ENCODE data around the gene RAI1.

Gene RAI1

GRCh38 chr17:17784657-17785267, 103.5 kb downstream of the RAI1 start:
- no peak for DNase-seq (ENCODE audit: low spot score)

DNA sequence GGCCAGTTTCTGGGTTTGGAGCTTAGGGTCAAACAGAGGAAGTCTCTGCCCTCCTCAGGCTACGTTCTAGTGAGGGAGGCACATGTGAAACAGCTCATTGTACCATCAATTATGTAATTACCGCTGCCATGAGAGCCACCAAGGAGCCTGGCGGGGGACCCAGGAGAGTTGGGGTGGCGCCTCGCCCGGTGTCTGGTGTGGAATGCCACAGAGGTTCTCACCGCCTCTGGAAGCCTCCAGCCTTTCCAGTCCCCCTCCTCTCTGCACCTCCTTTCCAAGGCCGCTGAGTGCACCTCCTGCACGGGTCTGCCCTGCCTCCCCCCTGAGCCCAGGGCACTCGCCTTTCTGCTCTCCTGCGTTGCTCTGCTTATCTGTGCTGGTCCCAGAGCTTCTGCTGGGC, 104.1 kb downstream of the RAI1 start:
- DNase-seq (ENCODE audit: low spot score): no peak

- DNase-seq (ENCODE audit: low spot score): no peak
Measured at GRCh38 chr17:17786998-17787397, 105.7 kb downstream of the RAI1 start.

DNA sequence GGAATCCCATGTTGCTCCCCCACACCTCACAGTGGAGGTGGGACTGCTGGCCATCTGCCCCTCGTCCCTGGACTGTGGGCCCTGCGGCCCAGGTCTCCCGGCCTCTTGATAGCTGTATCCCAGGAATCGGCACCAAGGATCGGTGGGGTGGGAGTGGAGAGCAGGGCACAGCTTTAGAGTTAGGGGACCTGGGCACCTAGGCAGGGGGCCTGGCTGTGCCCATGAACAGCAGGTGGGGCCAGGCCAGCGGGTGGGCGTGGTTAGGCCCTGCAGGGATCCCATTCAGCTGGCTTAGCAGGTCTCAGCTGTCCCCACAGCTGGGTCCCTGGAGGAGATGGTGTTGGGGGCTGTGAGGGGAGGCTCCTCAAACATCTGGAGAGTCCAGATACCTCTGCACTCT, 106.3 kb downstream of the RAI1 start:
- no peak for DNase-seq (ENCODE audit: low spot score)

DNA sequence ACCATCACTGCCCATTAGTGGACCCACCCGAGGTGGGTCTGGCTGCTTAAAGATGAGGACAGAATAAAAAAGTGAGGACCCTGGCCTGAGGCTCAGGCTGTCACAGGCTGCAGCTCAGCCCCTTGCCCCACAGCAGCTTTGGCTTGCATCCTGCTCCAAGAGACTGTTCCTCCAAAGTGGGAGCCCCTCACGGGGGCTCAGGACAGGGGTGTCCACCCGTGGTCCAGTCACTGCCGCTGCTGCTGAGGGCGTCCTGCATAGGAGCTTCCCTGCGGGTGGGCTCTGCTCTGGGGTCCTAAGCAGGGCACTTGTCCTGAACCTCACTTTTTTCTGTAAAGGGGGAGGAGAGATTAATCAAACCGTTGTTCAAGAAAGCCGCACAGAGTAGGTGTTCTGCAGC, 107.7 kb downstream of the RAI1 start:
- no peak for DNase-seq (ENCODE audit: low spot score)

DNA sequence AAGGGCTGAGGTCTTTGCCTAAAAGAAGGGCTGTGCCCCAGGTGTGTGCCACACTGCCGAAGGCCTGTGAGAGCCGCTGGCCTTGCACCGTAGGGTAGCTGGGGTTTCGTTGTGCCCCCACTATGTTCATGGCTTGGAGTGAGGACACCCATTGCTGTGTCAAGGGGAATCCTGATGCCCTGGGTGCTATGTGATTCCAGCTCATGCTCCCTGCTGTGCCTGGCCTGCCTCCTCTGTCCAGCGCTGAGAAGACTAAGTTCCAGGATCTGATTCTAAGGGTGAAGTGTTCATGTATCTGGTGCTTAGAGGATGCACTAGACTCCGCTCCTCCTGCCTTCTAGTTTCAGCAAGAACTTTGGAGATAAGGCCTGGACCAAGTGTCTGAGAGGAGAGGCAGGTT, 108.2 kb downstream of the RAI1 start:
- DNase-seq (ENCODE audit: low spot score): no peak

DNA sequence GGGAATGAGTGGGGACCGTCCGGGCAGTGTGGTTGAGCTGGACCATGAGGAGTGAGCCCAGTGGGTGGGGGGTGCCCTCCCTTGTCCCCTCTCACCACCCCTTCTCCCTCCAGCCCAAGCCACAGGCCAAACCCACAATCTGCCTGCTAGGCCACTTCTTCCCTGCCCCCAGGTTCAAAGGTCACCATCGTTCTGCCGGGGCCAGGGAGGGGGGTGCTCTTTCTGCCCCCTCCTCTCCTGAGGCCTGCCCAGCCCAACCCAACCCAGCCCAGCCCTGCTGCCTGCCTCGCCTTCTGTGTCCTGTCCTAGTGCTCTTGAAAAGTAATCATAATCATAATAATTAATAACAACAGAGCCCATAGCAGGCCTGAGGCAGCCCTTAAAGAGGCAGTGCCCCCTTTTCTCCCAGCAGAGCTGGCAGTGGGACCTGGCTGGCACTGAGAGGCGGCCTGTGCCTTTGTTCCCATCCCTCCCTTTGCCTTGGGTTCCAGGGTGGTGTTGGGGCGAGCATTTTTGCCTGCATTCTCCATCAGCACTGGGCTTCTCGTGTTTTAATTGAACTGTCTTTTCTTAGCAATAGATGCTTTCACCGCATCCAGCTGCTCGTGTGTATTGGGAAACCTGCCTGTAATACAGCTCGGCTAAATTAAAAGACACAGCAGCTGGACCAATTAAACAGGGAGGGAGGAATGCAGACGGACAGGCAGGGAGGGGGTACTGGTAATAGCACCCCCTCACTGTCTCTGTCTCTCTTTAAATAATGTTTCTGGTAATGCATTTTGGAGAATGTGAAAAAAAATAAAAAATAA, 108.8 kb downstream of the RAI1 start:
- no peak for DNase-seq (ENCODE audit: low spot score)

DNA sequence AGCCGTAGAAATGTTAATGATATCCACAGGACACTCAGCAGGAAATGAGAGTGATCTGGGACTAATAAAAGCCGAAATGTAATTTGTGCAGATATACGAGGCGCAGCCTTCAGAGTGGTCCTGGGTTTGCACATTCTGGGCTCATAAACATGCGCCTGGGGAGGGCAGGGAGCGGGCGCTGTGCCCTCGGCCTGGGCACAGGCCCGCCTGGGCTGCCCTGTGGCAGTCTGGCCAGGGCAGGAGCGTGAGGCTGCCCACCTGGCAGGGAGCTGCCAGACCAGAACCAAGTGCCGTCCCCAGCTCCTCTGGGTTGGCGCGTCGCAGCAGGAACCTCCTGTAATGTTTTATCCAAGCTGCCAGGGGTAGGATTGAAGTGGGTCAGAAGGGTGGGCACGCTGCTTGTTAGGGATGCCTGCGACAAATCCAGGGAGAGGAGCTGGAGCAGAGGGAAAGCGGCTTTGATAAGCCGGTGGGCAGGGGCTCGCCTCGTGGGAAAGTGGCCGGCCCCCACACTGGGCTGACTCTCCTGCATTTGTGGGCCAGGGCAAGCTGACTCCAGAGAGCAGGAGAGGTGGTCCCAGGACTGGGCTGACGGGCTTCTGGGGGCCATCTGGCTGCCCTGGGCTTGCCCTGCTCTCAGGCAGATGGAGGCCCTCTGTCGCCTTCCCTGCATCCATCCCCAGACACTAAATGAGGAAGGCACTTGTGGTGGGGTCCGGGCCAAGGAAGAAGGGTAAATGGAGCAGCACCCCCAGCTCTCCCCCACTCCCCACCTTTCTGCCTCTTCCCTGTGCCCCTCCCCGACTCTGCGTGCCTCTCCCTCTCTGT, 109.6 kb downstream of the RAI1 start:
- no peak for DNase-seq (ENCODE audit: low spot score)

DNA sequence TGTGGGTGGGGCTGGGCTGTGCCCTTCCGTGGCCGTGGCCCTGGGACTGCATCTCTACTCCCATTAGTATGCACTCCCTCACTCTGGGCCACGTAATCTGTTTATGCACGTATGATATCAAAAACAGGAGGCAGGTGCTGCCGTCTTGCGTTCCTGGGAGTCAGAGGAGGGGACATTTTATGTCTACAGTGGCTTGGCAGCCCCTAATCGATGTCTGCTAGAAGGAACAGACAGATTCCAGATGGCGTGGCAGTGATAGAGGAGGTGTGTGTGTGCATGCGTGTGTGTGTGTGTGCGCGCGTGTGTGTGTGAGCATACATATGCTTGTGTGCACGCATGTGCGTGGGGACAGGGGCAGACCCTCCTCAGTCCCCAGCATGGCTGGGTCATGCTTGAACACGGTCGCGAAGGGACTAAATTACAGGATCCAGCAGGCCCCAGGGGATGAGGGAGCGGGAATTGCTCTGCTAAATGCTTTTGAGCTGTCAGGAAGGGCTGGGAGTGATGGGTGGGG, 110.8 kb downstream of the RAI1 start:
- DNase-seq (ENCODE audit: low spot score): no peak

DNA sequence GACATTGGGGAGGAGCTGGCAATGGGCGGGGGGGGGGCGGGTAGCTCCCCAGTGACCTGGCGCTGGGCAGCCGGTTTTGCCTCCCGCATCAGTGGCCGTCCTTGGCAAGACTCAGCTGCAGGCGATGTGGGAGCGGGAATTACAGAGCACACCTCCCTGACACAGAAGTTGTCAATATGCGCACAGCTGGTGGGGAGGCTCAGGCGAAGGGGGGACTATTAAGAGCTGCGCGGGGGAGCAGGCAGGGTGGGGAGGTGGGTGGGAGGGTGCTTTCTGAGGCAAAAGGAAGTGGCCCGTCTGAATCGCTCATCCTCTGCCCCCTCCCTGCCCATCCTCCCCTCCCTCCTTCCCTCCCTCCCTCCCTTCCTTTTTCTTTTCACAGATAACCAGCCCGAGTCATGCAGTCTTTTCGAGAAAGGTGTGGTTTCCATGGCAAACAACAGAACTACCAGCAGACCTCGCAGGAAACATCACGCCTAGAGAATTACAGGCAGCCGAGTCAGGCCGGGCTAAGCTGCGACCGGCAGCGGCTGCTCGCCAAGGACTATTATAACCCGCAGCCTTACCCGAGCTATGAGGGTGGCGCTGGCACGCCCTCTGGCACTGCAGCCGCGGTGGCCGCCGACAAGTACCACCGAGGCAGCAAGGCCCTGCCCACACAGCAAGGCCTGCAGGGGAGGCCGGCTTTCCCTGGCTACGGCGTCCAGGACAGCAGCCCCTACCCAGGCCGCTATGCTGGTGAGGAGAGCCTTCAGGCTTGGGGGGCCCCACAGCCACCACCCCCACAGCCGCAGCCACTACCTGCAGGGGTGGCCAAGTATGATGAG, 111.5 kb downstream of the RAI1 start:
- DNase-seq (ENCODE audit: low spot score): no peak

GRCh38 chr17:17793378-17794214, 112.3 kb downstream of the RAI1 start:
- DNase-seq (ENCODE audit: low spot score): no peak

DNA sequence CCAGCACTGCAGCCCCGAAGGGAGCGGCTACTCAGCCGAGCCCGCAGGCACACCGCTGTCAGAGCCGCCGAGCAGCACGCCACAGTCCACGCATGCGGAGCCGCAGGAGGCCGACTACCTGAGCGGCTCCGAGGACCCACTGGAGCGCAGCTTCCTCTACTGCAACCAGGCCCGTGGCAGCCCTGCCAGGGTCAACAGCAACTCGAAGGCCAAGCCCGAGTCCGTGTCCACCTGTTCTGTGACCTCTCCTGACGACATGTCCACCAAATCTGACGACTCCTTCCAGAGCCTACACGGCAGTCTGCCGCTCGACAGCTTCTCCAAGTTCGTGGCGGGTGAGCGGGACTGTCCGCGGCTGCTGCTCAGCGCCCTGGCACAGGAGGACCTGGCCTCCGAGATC, 113.1 kb downstream of the RAI1 start:
- no peak for DNase-seq (ENCODE audit: low spot score)

DNA sequence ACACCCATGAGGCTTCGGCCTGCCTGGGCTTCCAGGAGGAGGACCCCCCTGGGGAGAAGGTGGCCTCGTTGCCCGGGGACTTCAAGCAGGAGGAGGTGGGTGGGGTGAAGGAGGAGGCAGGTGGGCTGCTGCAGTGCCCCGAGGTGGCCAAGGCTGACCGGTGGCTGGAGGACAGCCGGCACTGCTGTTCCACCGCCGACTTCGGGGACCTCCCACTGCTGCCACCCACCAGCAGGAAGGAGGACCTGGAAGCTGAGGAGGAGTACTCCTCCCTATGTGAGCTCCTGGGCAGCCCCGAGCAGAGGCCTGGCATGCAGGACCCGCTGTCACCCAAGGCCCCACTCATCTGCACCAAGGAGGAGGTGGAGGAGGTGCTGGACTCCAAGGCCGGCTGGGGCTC, 114.0 kb downstream of the RAI1 start:
- DNase-seq (ENCODE audit: low spot score): no peak

DNA sequence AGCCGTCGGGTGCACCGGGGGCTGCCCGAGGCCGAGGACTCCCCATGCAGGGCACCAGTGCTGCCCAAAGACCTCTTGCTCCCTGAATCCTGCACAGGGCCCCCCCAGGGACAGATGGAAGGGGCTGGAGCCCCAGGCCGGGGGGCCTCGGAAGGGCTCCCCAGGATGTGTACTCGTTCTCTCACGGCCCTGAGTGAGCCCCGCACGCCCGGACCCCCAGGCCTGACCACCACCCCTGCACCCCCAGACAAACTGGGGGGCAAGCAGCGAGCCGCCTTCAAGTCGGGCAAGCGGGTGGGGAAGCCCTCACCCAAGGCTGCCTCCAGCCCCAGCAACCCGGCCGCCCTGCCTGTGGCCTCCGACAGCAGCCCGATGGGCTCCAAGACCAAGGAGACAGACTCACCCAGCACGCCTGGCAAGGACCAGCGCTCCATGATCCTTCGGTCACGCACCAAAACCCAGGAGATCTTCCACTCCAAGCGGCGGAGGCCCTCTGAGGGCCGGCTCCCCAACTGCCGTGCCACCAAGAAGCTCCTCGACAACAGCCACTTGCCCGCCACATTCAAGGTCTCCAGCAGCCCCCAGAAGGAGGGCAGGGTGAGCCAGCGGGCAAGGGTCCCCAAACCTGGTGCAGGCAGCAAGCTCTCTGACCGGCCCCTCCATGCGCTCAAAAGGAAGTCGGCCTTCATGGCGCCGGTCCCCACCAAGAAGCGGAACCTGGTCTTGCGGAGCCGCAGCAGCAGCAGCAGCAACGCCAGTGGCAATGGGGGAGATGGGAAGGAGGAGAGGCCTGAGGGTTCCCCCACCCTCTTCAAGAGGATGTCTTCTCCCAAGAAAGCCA, 114.9 kb downstream of the RAI1 start:
- no peak for DNase-seq (ENCODE audit: low spot score)

- DNase-seq (ENCODE audit: low spot score): no peak
Measured at GRCh38 chr17:17796787-17797061, 115.5 kb downstream of the RAI1 start.

GRCh38 chr17:17797119-17797809, 116.0 kb downstream of the RAI1 start:
- DNase-seq (ENCODE audit: low spot score): no peak

- no peak for DNase-seq (ENCODE audit: low spot score)
Measured at GRCh38 chr17:17798010-17798556, 116.8 kb downstream of the RAI1 start.

DNA sequence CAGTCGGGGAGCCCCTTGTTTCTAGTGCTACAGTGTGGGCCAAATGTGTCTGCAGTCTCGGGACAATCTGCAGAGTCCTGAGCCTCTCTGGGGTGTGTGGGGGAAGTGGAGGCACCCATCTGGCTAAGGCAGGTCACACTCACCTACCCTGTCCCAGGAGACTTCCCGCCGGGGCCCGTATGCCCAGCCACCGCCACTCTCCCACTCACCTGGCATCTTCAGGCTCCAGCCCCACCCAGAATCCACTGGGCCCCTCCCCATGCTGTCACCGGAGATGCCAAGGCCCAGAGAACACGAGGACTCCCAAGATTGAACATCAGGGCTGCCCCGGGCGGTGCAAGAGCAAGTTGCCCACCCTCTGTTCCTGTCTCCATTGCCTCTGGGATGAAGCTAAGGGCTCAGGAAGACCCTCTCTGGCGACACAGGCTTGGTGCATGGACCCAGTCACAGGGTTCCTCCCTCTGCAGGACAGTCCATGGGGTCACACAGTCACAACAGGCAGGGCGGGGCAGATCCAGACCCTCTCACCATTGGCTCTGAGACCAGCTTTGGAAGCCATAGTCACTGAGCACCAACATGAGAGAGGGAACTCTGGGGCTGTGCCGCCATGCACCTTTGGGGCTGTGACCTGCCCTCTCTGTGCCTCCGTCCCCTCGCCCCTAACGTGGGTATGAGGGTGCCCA, 117.5 kb downstream of the RAI1 start:
- no peak for DNase-seq (ENCODE audit: low spot score)

GRCh38 chr17:17800504-17801021, 119.3 kb downstream of the RAI1 start:
- no peak for DNase-seq (ENCODE audit: low spot score)
